Small intestine (tissue), 7 donors: Measurements from ENCODE around the gene OR6C68. TPM values are rescaled to one million over a fixed set of nuclear protein-coding genes. Genes with fewer than 3 reads are reported as not detected.
"Not testable (repeated sequence)": the region's sequence is repeated elsewhere in the genome, so short reads cannot be mapped to it uniquely, and the experiment has no call there.

Experiments used
- DNase-seq, 2 donors: peaks; one replicate each; pipeline versions ENCODE4 v3.0.0 to v3.0.0-alpha.2; 2013
- FAIRE-seq: peaks from 2 replicates; lab custom pipeline; 2012; peaks lifted over from hg19 to GRCh38; lab: Jason Lieb, UNC
- H3K27ac ChIP-seq, 3 donors: one replicate each; pipeline ENCODE4 v1.5.1; 2013; ENCODE audit warnings: low read length in 2 of 3, mild to moderate bottlenecking in 2 of 3, control low read depth in 1 of 3, inconsistent platforms in 1 of 3, low read depth in 1 of 3, moderate library complexity in 1 of 3
- H3K27me3 ChIP-seq, 3 donors: one replicate each; pipeline ENCODE4 v1.6.1; 2013; ENCODE audit warnings: low read length in 3 of 3, inconsistent platforms in 1 of 3; ENCODE audit not compliant: control insufficient read depth in 3 of 3, insufficient read depth in 3 of 3
- H3K36me3 ChIP-seq, 3 donors: one replicate each; pipeline ENCODE4 v1.6.1; 2013; ENCODE audit warnings: low read length in 3 of 3, inconsistent platforms in 1 of 3, low read depth in 1 of 3, mild to moderate bottlenecking in 1 of 3, moderate library complexity in 1 of 3; ENCODE audit not compliant: control insufficient read depth in 3 of 3, insufficient read depth in 2 of 3
- H3K4me1 ChIP-seq, 3 donors: one replicate each; pipeline ENCODE4 v1.6.1; 2013; ENCODE audit warnings: low read length in 2 of 3, inconsistent platforms in 1 of 3, low read depth in 1 of 3, mild to moderate bottlenecking in 1 of 3, moderate library complexity in 1 of 3; ENCODE audit not compliant: control insufficient read depth in 3 of 3, insufficient read depth in 2 of 3
- H3K4me3 ChIP-seq, 3 donors: one replicate each; pipeline ENCODE4 v1.5.1; 2013; ENCODE audit warnings: low read length in 3 of 3, control low read depth in 1 of 3, inconsistent platforms in 1 of 3, low read depth in 1 of 3, mild to moderate bottlenecking in 1 of 3, moderate library complexity in 1 of 3
- H3K9me3 ChIP-seq, 2 donors: one replicate each; pipeline ENCODE4 v1.6.1; 2013; ENCODE audit warnings: low read depth in 1 of 2, low read length in 1 of 2; ENCODE audit not compliant: control insufficient read depth in 2 of 2, insufficient read depth in 1 of 2
- WGBS, 3 donors: extraction: QIAGEN DNeasy Blood & Tissue Kit; methylation state at CpG; one replicate each; pipeline ENCODE4 v1.1.7; 2013; 5-methylcytosine and 5-hydroxymethylcytosine counted together
- polyA plus RNA-seq, 4 donors: library from polyadenylated mRNA; stranded (reverse) in 3 of 4; unstranded in 1 of 4; fragments of 200-250 nt in 3 of 4; fragments of 120-200 nt in 1 of 4; gene quantifications; one replicate each; pipeline versions ENCODE4 v1.2.1 to v1.2.3, GENCODE V29; 2013
- donor health status: healthy with polysubstance abuse.
- donor health status: control.
- donor health status: control.
- donor health status: Bipolar disorder and iron deficiency.
- donor health status: healthy.

OR6C68 gene
- polyA plus RNA-seq, 4 donors = not detected

- H3K36me3 ChIP-seq = no peaks in the 10 kb centered on the region
- H3K27me3 ChIP-seq = no peaks in the 10 kb centered on the region
- DNase-seq = no peak
- H3K4me3 ChIP-seq = no peak within 1 kb of the TSS
- FAIRE-seq = no peak
- no peak within 1 kb of the TSS for H3K27ac ChIP-seq
- WGBS, 3 donors = 82 to 90% (median 83%) methylated on average over 3 of the region's 3 CpGs
- H3K9me3 ChIP-seq = no peaks in the 10 kb centered on the region
- H3K4me1 ChIP-seq = no peaks in the 10 kb centered on the region
These were observed 21.9 kb upstream of the OR6C68 start, which contains the start of gene OR6C70 for GRCh38 chr12:55470088-55470829. OR6C70 (minus strand) TSS chr12:55470138; CDS start chr12:55470138, 0 bp downstream.

DNA sequence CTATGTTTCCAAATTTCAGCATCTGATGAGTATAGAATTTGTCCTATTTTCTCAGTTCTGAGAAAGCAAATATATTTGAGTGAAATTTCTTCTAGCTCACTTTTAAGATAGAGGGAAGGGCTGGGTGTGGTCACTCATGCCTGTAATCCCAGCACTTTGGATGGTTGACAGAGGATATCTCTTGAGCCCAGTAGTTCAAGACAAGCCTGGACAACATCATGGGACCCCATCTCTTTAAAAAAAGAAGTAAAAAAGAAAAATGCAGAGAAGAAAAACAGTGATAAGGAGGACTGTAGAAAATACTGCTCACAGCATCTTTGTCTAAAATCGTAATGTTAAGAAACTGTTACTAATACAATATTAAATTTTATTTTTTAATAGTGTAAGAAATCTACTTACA is 19.9 kb upstream of the OR6C68 start:
- FAIRE-seq (no peak), DNase-seq (no peak)
- Histone ChIP-seq H3K4me3 (no peak overlapping the region), H3K9me3 (no peaks in the 10 kb centered on the region), H3K27me3 (no peaks in the 10 kb centered on the region), H3K36me3 (no peaks in the 10 kb centered on the region), H3K27ac (no peak overlapping the region), H3K4me1 (no peaks in the 10 kb centered on the region)
- WGBS, 3 donors = 88 to 96% (median 93%) methylated on average over 1 of the region's 1 CpG

- not testable (repeated sequence) for FAIRE-seq
These were observed 13.0 kb upstream of the OR6C68 start for GRCh38 chr12:55479136-55479535.

GRCh38 chr12:55484284-55484683 is 7.9 kb upstream of the OR6C68 start:
- H3K4me1 ChIP-seq, H3K4me3 ChIP-seq, DNase-seq, H3K27ac ChIP-seq, H3K9me3 ChIP-seq, H3K36me3 ChIP-seq, FAIRE-seq, H3K27me3 ChIP-seq: not testable (repeated sequence)
- 53 to 78% (median 77%) methylated on average over 6 to 13 of the region's 13 CpGs for WGBS, 3 donors

More at GRCh38 chr12:55479136-55479535, 13.0 kb upstream of the OR6C68 start:
- H3K27me3 ChIP-seq, H3K9me3 ChIP-seq, H3K27ac ChIP-seq, H3K36me3 ChIP-seq, DNase-seq, H3K4me3 ChIP-seq, H3K4me1 ChIP-seq: not testable (repeated sequence)
- 92 to 94% (median 94%) methylated on average over 18 to 29 of the region's 29 CpGs for WGBS, 3 donors

DNA sequence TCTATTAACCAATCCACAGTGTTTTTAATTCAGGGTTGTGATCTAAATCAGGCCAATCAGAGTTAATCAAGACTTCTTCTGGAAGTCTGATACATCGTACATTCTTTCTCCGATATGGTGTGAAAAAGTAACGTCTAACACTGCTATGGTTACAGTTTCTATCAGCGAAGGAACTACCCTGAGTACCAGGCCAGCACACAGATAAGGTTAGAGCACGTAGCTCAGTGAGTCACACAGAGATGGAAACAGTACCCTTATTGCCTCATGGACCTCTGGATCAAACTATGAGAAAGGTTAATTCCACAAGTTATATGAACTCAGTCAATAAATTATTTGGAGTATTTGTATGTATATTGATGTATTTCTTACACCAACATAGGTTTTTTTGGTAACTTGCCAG is 3.3 kb downstream of the OR6C68 start:
- Histone ChIP-seq H3K9me3 (no peaks in the 10 kb centered on the region), H3K27me3 (no peaks in the 10 kb centered on the region), H3K4me1 (peaks cover 0 to 17% (median 0%) of the 10 kb centered on the region in 3 donors), H3K27ac (no peak overlapping the region), H3K36me3 (no peaks in the 10 kb centered on the region), H3K4me3 (no peak overlapping the region)
- WGBS, 3 donors = 75 to 78% (median 78%) methylated on average over 5 of the region's 5 CpGs
- FAIRE-seq (no peak), DNase-seq (peak in 1 of 2 donors; percentile 45)

DNA sequence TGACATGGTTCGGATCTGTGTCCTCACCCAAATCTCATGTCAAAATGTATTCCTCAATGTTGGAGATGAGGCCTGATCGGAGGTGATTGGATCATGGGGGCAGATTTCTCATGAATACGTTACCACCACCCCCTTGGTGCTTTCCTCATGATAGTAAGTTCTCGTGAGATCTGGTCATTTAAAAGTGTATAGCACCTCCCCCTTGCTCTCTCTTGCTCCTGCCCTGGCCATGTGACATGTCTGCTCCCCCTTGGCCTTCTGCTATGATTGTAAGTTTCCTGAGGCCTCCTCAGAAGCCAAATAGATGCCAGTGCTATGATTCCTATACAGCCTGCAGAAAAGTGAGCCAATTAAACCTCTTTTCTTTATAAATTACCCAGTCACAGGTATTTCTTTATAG is 7.1 kb downstream of the OR6C68 start:
- Histone ChIP-seq H3K27me3 (no peaks in the 10 kb centered on the region), H3K27ac (peak overlapping the region in 1 of 3 donors; percentile 65), H3K4me3 (no peak overlapping the region), H3K9me3 (no peaks in the 10 kb centered on the region), H3K36me3 (no peaks in the 10 kb centered on the region), H3K4me1 (peaks cover 0 to 17% (median 0%) of the 10 kb centered on the region in 3 donors)
- FAIRE-seq = no peak
- peak in 1 of 2 donors; percentile 6 for DNase-seq
- 73 to 81% (median 79%) methylated on average over 4 of the region's 4 CpGs for WGBS, 3 donors

DNA sequence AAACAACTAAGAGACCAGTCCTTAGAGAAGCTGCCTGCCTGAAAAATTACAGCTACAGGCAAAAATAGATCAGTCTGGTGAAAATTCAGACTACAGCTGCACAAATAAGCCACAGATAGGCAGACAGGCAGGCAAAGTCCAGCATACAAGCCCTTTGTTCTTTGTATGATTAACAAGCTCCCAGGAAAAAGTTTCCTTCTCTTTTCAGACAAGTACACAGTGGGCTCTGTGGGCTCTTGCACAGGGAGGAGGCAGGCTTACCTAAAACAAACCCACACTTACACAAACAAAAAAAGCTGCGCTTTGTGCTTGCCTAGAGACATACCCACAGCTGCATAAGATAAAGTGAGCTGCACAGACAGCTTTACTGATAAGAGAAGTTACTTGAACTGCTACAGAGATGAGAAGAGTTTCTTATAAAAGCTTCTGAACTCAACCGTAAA is 7.7 kb downstream of the OR6C68 start:
- Histone ChIP-seq H3K27ac (peak overlapping the region in 1 of 3 donors; percentile 65), H3K9me3 (no peaks in the 10 kb centered on the region), H3K4me1 (peaks cover 0 to 17% (median 0%) of the 10 kb centered on the region in 3 donors), H3K4me3 (no peak overlapping the region), H3K27me3 (no peaks in the 10 kb centered on the region), H3K36me3 (no peaks in the 10 kb centered on the region)
- peak; percentile 45 to 78 for DNase-seq
- no peak for FAIRE-seq
- 4 to 15% (median 7%) methylated on average over 2 of the region's 2 CpGs for WGBS, 3 donors

DNA sequence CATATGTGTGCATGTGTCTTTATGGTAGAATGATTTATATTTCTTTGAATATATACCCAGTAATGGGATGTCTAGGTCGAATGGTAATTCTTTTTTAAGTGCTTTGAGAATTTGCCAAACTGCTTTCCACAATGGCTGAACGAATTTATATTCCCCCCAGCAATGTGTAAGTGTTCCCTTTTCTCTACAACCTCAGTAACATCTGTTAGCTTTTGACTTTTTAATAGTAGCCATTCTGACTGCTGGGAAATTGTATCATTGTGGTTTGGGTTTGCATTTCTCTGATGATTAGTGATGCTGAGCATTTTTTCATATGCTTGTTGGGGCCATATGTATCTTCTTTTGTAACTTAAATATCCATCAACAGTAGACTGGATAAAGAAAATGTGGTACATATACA is 9.4 kb downstream of the OR6C68 start:
- Histone ChIP-seq H3K27me3 (no peaks in the 10 kb centered on the region), H3K36me3 (no peaks in the 10 kb centered on the region), H3K4me1 (peaks cover 0 to 17% (median 0%) of the 10 kb centered on the region in 3 donors), H3K4me3 (no peak overlapping the region), H3K9me3 (no peaks in the 10 kb centered on the region), H3K27ac (no peak overlapping the region)
- DNase-seq (no peak), FAIRE-seq (no peak)
- 48 to 60% (median 54%) methylated on average over 2 of the region's 2 CpGs for WGBS, 3 donors
